ENCODE results near the gene MIPEP.
"Not testable (repeated sequence)": the region's sequence is repeated elsewhere in the genome, so short reads cannot be mapped to it uniquely, and the experiment has no call there.

The MIPEP gene

GRCh38 chr13:23889615-23890607, 711 bp upstream of the MIPEP start:
- no peak for DNase-seq (ENCODE audit: low read depth, low spot score)

- not testable (repeated sequence) for DNase-seq (ENCODE audit: low read depth, low spot score)
These were observed 4.8 kb downstream of the MIPEP start for GRCh38 chr13:23884361-23884760.

- no peak for DNase-seq (ENCODE audit: low read depth, low spot score)
These were observed 5.9 kb downstream of the MIPEP start for GRCh38 chr13:23883255-23883654.

GRCh38 chr13:23881402-23881800, 7.8 kb downstream of the MIPEP start:
- not testable (repeated sequence) for DNase-seq (ENCODE audit: low read depth, low spot score)

- not testable (repeated sequence) for DNase-seq (ENCODE audit: low read depth, low spot score)
These were observed 8.5 kb downstream of the MIPEP start for GRCh38 chr13:23880493-23881401.

GRCh38 chr13:23877286-23877685, 11.9 kb downstream of the MIPEP start:
- DNase-seq (ENCODE audit: low read depth, low spot score) = no peak

- no peak for DNase-seq (ENCODE audit: low read depth, low spot score)
These were observed 12.9 kb downstream of the MIPEP start for GRCh38 chr13:23876265-23876664.

- DNase-seq (ENCODE audit: low read depth, low spot score) = no peak
These were observed 17.5 kb downstream of the MIPEP start for GRCh38 chr13:23871616-23872220.

- no peak for DNase-seq (ENCODE audit: low read depth, low spot score)
These were observed 18.7 kb downstream of the MIPEP start for GRCh38 chr13:23870356-23871140.

GRCh38 chr13:23868521-23868920, 20.7 kb downstream of the MIPEP start:
- DNase-seq (ENCODE audit: low read depth, low spot score) = no peak

- DNase-seq (ENCODE audit: low read depth, low spot score) = no peak
These were observed 22.1 kb downstream of the MIPEP start for GRCh38 chr13:23867027-23867491.

GRCh38 chr13:23866420-23867026, 22.7 kb downstream of the MIPEP start:
- no peak for DNase-seq (ENCODE audit: low read depth, low spot score)

GRCh38 chr13:23865906-23866305, 23.3 kb downstream of the MIPEP start:
- DNase-seq (ENCODE audit: low read depth, low spot score) = no peak

- DNase-seq (ENCODE audit: low read depth, low spot score) = no peak
These were observed 24.2 kb downstream of the MIPEP start for GRCh38 chr13:23865026-23865425.

GRCh38 chr13:23861310-23861709, 27.9 kb downstream of the MIPEP start:
- DNase-seq (ENCODE audit: low read depth, low spot score) = no peak

GRCh38 chr13:23859904-23860303, 29.3 kb downstream of the MIPEP start:
- no peak for DNase-seq (ENCODE audit: low read depth, low spot score)

GRCh38 chr13:23859455-23859854, 29.7 kb downstream of the MIPEP start:
- no peak for DNase-seq (ENCODE audit: low read depth, low spot score)

GRCh38 chr13:23858546-23858945, 30.7 kb downstream of the MIPEP start:
- no peak for DNase-seq (ENCODE audit: low read depth, low spot score)

GRCh38 chr13:23856008-23856750, 33.0 kb downstream of the MIPEP start:
- no peak for DNase-seq (ENCODE audit: low read depth, low spot score)

GRCh38 chr13:23855360-23855759, 33.8 kb downstream of the MIPEP start:
- DNase-seq (ENCODE audit: low read depth, low spot score) = no peak

Data from activated naive CD8-positive, alpha-beta T cell treated with anti-CD3 and anti-CD28 coated beads, Interleukin-2, amount 50 U/mL, for 16 hours (primary cell).